Measurements from ENCODE around the gene SEMA3D. TPM values are rescaled to one million over a fixed set of nuclear protein-coding genes. Genes with fewer than 3 reads are reported as not detected.

SEMA3D gene
- polyA plus RNA-seq, 3 donors: 41.6 to 45.4 (median 43.1) TPM

DNA sequence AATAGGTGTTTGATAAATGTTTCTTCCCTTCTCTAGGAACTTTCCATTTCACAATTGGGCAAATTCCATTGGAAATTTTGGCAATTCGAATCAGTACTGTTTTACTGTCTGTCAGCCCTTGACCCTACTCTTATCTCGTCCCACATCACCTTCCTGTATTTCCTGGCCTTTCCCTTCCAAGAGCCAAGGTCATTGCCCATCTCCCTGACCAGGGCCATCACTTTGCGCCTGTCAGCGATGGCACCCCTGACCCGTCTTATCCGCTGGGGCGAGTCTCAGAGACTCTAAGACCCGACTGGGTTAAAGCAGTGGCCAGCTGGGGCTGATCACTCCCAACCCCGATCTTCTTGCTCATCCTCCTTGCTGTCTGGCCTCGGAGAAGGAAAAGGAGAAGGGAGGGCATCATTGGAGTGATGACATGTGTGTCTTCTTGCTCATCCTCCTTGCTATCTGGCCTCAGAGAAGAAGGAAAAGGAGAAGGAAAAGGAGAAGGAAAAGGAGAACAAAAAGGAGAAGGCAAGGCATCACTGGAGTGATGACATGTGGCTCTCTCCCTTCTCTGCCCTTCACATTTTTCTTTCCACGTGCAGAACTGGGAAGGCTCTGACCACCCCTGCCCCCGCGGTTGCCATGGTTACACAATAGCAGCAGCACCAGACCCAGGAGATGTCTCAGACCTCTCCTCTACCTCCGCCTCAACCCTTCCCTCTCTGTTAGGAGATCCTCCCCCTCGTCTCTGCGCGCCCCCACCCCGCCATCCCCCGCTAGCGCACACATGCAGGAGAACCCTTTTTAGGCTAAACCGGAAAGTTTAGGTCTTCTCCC is 2.0 kb downstream of the SEMA3D start:
- DNase-seq (ENCODE audit: low read depth in 3 of 3, low spot score in 2 of 3): peak in 2 of 3 donors; percentile 42 to 46

DNA sequence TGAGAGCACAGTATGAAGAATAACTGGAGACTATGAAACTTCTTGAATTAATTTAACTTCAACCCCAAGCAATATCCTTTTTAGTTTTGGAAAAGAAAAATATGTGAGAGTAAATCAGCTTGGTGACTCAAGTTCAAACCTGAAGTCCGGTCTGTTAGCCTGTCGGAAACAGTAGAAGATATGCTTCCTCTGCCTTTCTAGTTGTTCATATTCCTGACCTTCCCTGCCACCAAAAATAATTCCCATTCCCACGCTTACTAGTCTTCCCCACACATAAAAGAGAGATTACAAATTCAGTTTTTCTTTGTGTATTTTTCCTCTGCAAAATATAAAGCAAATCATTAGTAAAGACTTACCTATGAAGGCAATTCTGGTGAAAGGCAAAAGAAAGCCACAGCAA is 3.6 kb downstream of the SEMA3D start:
- no peak for DNase-seq (ENCODE audit: low read depth in 3 of 3, low spot score in 2 of 3)

GRCh38 chr7:85178531-85179298 is 8.1 kb downstream of the SEMA3D start:
- DNase-seq (ENCODE audit: low read depth in 3 of 3, low spot score in 2 of 3): no peak

- DNase-seq (ENCODE audit: low read depth in 3 of 3, low spot score in 2 of 3): no peak
Observed at GRCh38 chr7:85177316-85177715, 9.5 kb downstream of the SEMA3D start.

GRCh38 chr7:85176197-85176596 is 10.7 kb downstream of the SEMA3D start:
- no peak for DNase-seq (ENCODE audit: low read depth in 3 of 3, low spot score in 2 of 3)

DNA sequence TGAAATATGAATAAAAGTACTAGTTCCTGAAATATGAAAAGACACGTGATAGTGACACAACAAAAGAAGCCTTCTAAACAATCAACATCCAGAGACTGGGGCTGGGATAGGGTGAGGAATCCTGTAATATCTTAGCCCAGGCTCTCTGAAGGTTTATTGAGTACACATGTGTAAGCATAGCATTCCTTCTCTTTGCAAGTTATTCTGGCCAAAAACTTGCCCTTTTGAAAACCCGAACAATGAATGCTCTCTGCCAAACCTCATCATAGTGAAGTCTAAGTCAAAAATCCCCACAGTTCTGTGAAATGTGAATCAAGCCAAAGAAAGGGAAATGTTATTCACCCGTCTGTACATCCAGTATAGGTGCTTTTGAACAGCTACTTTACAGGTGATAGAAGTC is 11.6 kb downstream of the SEMA3D start:
- no peak for DNase-seq (ENCODE audit: low read depth in 3 of 3, low spot score in 2 of 3)

DNA sequence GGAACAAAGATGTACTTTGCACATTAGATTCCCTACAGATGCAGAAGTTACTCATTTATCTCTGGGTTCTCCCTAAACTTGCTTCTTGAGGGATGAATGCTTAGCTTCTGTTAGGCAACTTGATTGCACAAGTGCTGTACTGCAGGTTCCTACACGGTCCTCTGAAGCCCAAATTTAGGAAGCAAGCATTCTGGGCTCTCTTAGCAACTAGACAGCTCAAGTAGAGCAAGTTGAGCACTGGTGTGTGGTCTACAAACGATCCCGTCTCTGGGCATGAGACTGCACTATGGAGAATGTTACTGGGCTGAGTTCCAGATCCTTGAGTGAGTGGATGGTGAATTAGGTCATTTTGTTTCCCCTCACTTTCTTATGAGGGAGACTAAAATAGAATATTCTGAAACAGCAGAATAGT is 14.3 kb downstream of the SEMA3D start:
- DNase-seq (ENCODE audit: low read depth in 3 of 3, low spot score in 2 of 3): no peak

- no peak for DNase-seq (ENCODE audit: low read depth in 3 of 3, low spot score in 2 of 3)
Observed at GRCh38 chr7:85167636-85168035, 19.2 kb downstream of the SEMA3D start.

DNA sequence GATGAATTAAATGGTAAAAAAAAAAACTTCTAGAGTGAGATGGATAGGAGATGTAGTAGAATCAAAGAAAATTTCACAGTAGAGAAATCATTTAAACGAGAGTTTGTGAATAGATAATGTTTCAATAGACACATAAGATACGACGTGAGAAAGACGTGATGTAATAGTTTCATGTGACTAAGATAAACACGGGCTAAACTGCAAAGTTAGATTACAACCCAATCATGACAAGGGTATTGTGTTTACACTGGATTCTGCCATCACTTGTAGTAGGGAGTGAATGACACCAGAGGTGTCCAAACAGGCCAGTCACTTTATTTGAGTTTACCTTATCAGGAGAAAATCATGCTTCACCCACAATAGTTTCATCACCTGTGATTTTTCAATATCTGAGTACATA is 21.6 kb downstream of the SEMA3D start:
- DNase-seq (ENCODE audit: low read depth in 3 of 3, low spot score in 2 of 3): no peak

- no peak for DNase-seq (ENCODE audit: low read depth in 3 of 3, low spot score in 2 of 3)
Observed at GRCh38 chr7:85164376-85164775, 22.5 kb downstream of the SEMA3D start.

DNA sequence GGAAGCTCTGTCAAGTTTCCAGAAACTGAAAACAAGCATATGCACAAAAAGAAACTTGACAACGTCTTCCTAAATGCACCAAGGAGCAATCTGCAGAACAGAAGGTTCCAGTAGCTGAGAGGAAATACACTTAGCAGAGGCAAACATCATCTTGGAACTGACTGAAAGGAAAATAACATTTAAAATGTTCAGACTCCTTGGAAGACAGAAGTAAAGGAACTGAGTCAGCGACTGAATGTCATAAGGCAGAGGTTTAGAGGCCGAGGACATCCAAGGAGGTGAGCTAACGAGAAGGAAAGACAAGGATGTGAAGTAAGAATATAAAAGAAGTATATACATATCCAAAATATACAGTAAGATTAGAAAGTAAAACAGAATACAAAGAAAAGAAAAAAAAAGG is 24.1 kb downstream of the SEMA3D start:
- DNase-seq (ENCODE audit: low read depth in 3 of 3, low spot score in 2 of 3): no peak

GRCh38 chr7:85160223-85160622 is 26.6 kb downstream of the SEMA3D start:
- DNase-seq (ENCODE audit: low read depth in 3 of 3, low spot score in 2 of 3): no peak

DNA sequence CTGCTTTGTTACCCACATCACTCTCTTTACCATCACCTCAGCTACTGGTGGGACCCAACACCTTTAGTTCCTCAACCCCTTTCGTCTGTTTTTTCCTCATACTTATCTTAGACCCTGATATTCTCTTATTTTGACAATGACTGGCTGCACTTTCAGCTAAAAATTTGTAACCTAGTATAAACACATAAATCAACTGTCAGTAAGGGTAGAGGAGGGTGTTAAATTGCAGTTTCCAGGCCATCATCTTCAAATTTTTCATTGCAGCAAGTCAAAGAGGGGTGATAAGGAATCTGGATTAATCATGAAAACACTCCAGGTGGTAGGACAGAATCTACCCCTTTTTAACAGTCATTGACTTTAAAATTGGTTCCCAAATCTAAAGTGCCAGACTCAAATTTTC is 27.9 kb downstream of the SEMA3D start:
- no peak for DNase-seq (ENCODE audit: low read depth in 3 of 3, low spot score in 2 of 3)

DNA sequence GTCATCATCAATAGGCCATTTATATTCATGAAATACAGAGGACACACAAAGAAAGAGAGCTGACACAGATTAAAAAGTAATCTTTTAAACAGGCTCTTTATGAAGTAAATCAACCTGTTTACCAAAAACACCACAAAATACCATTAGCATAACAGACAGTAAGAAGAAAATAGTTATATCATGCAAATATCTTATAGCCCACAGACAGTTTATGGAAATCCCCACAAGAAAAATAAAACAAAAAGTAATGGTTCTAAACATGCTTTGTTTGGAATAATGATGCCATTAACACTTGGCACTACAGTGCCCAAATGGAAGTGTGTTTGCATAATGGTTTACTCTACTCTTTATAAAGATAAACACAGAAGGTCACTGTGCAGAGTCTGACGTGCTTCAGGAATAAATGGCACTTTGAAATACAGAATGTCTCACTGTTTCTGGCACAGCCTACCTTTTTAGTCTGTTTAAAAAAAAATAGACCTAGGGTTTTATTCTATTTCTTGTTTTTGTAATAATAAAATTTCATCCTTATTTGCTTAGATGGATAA is 30.1 kb downstream of the SEMA3D start:
- DNase-seq (ENCODE audit: low read depth in 3 of 3, low spot score in 2 of 3): no peak

DNA sequence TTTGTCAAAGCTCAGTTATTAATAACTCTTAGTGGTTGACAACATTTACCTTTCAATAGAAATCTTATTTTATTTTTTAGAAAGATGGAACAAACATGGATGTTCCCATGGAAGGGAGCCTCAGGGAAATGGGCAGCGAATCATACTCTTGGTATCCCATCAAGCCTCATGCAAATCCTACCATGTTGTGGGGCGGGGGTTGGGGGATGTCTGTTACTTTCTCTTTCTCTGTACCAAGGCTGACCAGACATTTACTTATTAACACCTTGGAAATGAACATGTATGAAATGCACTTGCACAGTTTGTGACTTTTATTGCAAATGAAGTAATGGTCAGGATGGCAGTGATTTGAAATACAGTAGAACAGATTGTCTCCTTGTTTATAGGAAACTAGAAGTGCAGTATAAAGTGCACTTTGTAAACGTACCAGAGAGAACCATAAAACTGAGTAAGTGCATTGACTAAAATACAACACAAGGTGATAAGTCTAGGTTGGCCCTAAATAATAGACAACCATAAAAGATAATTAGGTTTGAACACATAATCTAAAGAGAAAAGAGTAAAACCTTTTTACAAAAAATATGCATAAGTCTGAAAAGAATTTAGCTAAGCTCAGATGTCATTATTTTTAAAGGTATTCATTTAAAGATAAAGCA is 32.4 kb downstream of the SEMA3D start:
- DNase-seq (ENCODE audit: low read depth in 3 of 3, low spot score in 2 of 3): no peak

- DNase-seq (ENCODE audit: low read depth in 3 of 3, low spot score in 2 of 3): no peak
Observed at GRCh38 chr7:85153715-85154114, 33.1 kb downstream of the SEMA3D start.

- no peak for DNase-seq (ENCODE audit: low read depth in 3 of 3, low spot score in 2 of 3)
Observed at GRCh38 chr7:85150624-85151023, 36.2 kb downstream of the SEMA3D start.

GRCh38 chr7:85144771-85145170 is 42.1 kb downstream of the SEMA3D start:
- no peak for DNase-seq (ENCODE audit: low read depth in 3 of 3, low spot score in 2 of 3)

- no peak for DNase-seq (ENCODE audit: low read depth in 3 of 3, low spot score in 2 of 3)
Observed at GRCh38 chr7:85135977-85136376, 50.9 kb downstream of the SEMA3D start.

GRCh38 chr7:85133560-85133959 is 53.3 kb downstream of the SEMA3D start:
- no peak for DNase-seq (ENCODE audit: low read depth in 3 of 3, low spot score in 2 of 3)

DNA sequence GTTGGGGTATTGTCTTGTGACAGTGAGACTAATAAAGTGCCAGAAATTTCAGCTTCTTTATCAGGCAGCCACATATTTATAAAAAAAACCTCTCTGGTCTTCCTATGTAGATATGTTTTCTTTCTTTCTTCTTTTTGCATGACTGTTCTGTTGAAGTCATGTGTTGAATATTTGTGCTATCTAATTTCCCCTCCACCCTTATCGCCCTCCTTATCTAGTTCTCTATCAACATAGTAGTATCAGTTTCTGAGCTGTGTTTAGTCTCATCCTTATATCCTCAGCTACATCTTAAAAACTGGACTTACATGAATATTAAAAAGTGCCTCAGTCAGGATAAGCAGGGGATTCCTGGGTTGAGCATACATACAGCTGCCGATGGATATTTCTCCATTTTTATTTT is 53.9 kb downstream of the SEMA3D start:
- no peak for DNase-seq (ENCODE audit: low read depth in 3 of 3, low spot score in 2 of 3)
